HT1080 (cell line): Measurements from ENCODE around the gene BIRC5. TPM values are rescaled to one million over a fixed set of nuclear protein-coding genes. Genes with fewer than 3 reads are reported as not detected.
"Not testable (repeated sequence)": the region's sequence is repeated elsewhere in the genome, so short reads cannot be mapped to it uniquely, and the experiment has no call there.

Experiments
- DNase-seq: peaks from one replicate; pipeline ENCODE4 v3.0.0-alpha.2; 2015; ENCODE audit warnings: low read depth
- total RNA-seq: library from RNA; depleted of rRNA; stranded (reverse); fragments of >200 nt; shearing (Covaris generic); gene quantifications from 2 replicates; pipeline ENCODE4 v1.2.3, GENCODE V29; 2014

The BIRC5 gene
- total RNA-seq, 1 experiment from 2014 or later, result 195 TPM

DNA sequence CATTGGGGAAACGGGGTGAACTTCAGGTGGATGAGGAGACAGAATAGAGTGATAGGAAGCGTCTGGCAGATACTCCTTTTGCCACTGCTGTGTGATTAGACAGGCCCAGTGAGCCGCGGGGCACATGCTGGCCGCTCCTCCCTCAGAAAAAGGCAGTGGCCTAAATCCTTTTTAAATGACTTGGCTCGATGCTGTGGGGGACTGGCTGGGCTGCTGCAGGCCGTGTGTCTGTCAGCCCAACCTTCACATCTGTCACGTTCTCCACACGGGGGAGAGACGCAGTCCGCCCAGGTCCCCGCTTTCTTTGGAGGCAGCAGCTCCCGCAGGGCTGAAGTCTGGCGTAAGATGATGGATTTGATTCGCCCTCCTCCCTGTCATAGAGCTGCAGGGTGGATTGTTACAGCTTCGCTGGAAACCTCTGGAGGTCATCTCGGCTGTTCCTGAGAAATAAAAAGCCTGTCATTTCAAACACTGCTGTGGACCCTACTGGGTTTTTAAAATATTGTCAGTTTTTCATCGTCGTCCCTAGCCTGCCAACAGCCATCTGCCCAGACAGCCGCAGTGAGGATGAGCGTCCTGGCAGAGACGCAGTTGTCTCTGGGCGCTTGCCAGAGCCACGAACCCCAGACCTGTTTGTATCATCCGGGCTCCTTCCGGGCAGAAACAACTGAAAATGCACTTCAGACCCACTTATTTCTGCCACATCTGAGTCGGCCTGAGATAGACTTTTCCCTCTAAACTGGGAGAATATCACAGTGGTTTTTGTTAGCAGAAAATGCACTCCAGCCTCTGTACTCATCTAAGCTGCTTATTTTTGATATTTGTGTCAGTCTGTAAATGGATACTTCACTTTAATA, 10.4 kb downstream of the BIRC5 start:
- no peak for DNase-seq

DNA sequence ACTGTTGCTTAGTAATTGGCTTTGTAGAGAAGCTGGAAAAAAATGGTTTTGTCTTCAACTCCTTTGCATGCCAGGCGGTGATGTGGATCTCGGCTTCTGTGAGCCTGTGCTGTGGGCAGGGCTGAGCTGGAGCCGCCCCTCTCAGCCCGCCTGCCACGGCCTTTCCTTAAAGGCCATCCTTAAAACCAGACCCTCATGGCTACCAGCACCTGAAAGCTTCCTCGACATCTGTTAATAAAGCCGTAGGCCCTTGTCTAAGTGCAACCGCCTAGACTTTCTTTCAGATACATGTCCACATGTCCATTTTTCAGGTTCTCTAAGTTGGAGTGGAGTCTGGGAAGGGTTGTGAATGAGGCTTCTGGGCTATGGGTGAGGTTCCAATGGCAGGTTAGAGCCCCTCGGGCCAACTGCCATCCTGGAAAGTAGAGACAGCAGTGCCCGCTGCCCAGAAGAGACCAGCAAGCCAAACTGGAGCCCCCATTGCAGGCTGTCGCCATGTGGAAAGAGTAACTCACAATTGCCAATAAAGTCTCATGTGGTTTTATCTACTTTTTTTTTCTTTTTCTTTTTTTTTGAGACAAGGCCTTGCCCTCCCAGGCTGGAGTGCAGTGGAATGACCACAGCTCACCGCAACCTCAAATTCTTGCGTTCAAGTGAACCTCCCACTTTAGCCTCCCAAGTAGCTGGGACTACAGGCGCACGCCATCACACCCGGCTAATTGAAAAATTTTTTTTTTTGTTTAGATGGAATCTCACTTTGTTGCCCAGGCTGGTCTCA, 11.2 kb downstream of the BIRC5 start:
- no peak for DNase-seq

DNA sequence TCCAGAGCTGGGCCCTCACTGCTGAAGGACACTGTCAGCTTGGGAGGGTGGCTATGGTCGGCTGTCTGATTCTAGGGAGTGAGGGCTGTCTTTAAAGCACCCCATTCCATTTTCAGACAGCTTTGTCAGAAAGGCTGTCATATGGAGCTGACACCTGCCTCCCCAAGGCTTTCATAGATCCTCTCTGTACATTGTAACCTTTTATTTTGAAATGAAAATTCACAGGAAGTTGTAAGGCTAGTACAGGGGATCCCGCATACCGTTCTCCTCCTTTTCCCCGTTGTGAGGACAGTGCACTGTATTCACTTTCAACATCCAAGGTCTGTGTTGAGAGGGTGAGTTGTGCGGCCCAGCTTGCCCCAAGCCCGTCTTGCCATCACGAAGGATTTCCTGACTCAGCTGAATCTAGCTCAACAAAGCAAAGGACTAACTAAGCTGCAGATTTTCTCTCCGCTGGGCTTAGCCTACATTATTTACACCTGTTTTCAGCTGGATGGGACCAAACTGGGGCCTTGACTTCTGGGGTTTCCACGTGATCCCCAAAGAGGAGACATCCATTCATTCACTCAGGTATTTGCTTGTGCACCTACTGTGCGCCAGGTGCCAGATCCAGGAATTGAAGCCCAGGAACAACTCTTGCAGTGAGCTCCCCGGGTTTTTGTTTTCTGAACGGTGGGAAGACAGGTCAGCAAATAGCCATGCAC, 12.2 kb downstream of the BIRC5 start:
- DNase-seq, result no peak

DNA sequence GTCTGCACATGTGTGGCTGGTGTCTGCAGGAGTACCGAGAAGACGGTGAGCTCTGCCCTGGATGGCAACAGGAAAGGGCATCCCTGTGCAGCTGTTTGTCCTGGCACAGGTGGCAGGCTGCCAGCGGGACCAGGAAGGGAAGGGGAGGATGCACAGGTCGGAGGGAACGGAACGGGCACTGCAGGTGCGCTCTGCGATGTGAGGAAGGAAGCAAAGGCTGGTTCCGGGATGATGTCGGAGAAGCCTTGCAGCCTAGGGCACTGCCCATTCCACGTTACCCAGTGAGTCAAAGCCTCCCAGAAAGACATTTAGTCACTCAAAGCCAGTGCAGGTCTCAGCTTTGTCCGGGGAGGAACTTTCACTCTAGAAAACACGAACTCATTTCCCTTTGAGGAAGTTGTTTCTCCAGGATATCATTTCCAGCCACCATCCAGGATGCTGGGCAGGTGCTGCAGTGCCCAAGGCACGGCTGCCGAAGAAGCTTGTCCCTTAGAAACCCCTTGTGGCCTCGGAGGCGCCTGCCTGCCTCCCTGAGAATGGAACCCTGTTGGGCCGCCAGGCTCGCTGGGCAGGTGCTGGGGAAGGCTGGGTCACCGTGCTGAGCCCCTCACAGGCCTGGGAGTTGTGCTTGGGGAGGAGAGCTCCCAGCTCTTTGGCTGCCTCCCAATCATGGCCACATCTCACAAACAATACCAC, 12.9 kb downstream of the BIRC5 start:
- DNase-seq, result peak; percentile 61

GRCh38 chr17:78227455-78227916, 13.4 kb downstream of the BIRC5 start:
- peak; percentile 36 for DNase-seq

DNA sequence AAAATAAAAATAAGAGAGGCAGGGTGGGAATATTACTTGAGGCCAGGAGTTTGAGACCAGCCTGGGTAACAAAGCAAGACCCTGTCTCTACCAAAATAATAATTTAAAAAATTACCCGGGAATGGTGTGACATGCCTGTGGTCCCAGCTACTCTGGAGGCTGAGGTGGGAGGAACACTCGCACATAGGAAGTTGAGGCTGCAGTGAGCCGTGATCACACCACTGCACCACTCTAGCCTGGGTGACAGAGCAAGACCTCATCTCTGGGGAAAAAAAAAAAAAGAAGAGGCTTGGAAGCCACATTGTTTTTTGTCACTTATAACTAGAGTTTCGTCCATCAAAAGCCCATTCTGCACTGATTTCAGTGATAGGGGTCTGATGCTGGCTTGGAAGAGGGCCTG, 14.1 kb downstream of the BIRC5 start:
- no peak for DNase-seq

DNA sequence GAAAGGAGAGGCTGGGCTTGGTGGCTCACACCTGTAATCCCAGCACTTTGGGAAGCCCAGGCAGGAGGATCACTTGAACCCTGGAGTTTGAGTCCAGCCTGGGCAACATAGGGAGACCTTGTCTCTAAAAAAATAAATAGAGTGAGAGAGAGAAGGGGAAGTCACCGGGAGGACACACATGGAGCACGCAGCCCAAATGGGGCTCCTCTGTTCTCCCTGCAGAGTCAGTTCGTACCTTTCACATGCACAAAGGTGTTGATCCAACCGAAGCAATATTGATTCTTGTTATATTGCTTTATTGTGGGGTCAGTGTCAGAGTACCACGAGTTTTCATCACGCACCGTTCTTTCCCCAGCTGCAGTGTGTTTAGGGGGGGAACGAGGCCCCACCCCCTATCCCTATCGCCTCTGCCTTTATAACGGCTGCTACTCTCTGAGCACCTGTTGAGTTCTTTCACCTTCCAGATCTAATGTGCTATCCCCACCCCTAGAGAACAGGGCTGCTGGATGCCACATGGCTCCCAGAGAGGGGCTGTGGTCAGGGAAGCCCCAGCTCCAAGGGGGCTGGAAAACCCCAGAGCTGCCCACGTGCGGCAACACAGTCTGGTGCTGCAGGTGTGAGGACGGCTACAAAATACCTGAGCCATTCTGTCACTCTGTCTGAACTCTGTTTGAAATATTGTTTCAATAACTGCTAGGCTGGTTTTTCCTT, 16.4 kb downstream of the BIRC5 start:
- DNase-seq, result no peak

- DNase-seq, result no peak
These were observed 17.2 kb downstream of the BIRC5 start, which contains the start of gene TMEM235 for GRCh38 chr17:78230996-78231935. TSS of gene TMEM235 (plus strand) at chr17:78231631. CDS start at chr17:78232024, 393 bp downstream.

DNA sequence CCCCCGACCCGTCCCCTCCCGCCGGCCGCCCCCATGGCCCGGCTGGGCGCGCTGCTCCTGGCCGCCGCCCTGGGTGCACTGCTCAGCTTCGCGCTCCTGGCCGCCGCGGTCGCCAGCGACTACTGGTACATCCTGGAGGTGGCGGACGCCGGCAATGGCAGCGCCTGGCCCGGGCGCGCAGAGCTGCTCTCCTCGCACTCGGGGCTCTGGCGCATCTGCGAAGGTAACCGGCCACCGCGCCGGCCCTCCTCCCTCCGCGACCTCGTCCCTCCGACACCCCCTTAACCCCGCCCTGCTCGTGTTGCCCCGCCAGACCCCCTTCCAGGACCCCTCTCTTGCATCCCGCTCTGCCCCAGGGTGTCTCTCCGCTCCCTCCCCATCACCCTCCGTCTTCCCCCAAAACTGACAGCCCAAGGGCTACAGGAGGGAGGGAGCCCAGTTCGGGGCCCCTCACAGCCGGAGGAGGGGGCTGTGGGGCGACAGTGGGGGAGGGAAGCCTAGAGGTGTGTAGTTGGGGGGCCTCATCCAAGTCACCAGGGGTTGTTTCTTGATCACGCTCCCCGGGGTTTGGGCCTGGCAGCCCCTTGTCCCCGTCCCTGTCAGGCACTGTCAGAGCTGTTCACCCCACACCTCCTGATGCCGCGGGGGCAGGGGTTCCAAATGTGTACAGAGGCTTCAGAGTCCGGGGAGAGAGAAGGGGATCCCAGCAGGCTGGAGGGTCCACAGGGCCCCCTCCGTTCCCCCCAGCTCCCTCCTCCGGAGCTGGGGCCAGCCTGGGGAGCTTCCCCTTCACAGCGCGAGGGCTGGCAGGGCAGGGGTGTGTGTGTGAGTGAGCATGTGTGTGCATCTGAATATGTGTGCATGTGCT, 18.2 kb downstream of the BIRC5 start:
- DNase-seq, result no peak

DNA sequence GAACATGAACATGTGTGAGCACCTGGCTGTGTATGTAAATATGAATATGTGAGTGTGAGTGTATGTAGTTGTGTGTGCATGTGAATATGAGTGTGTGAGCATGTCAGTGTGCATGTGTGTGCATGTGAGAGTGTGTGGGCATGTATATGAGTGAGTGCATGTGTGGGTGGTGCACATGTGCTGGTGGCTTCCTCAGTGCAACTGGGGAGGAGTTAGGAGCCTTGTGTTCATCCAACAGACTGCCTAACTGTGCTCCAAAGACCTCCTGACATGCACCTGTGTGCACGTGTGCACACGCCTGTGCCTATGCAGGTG, 18.8 kb downstream of the BIRC5 start:
- DNase-seq, result no peak

- DNase-seq, result no peak
These were observed 19.6 kb downstream of the BIRC5 start for GRCh38 chr17:78233678-78234077.

DNA sequence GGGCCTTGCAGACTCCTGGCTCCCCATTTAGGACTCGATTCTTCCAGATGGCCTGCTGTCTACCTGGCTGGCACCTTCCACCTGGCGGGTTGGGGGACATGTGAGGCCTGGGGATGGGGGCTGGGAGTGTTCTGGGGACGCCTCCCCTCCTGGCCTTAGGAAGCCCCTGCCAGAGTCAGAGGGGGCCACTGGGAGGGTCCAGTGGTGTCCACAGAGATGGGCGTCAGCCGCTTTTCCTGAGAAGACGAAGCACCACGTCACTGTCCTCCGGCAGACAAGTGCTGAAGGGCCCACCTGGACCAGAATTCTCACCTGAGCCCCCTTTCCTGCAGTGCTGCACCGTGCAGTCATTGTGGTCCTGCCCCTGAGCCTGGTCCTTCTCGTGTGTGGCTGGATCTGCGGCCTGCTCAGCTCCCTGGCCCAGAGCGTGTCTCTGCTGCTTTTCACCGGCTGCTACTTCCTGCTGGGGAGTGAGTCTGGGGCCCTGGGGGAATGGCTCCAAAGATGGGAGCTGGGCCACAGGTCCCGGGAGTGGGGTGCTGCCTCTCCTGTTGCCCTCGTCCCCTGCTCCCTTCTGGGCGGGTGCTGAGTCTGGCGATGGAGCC, 20.3 kb downstream of the BIRC5 start:
- no peak for DNase-seq

DNA sequence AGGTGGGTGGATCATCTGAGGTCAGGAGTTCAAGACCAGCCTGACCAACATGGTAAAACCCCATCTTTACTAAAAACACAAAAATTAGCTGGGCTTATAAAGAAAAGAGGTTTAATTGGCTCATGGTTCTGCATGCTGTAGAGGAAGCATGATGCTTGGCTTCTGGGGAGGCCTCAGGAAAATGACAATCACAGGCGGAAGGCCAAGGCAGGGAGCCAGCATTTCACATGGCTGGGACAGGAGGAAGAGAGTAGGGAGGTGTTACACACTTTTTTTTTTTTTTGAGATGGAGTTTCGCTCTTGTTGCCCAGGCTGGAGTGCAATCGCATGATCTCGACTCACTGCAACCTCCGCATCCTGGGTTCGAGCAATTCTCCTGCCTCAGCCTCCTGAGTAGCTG, 21.0 kb downstream of the BIRC5 start:
- not testable (repeated sequence) for DNase-seq

GRCh38 chr17:78235885-78236284, 21.8 kb downstream of the BIRC5 start:
- DNase-seq, result no peak

DNA sequence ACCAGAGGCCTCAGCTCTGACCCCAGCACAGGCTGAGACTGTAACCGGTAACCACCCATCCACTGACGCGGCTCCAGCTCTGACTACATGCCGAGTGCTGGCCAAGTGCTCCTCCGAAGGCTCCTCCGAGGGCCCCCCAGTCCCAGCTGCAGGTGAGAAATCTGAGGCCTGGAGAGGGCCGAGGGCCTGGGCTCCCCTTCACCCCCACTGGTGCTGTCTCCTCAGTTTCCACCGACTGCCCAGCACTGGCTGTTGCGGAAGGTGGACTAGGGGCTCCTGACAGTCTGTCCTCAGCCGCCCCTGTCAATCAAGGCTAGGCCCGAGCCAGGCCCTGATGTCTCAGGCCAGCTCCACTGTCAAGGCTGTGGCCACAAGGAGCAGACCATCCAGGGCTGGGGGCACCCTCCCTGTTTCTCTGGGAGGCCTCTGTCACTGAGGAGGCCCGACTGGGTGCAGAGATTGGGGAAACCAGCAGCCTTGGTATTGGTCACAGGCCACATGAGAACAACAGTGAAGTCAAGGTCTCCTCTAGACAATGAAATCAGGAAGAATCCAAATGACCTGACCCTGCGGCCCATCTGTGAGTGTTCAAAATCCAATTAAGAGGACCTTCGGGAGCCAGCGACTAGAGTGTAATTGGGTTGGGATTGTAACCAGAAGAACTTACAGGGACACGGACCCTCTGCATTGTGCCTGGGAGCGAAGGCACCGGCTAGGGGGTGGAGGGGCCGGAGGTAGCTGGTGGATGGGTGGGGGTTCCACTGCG, 22.5 kb downstream of the BIRC5 start:
- no peak for DNase-seq

GRCh38 chr17:78237401-78238012, 23.5 kb downstream of the BIRC5 start:
- DNase-seq, result no peak
